ENCODE data around the gene PLEKHH1. TPM values are rescaled to one million over a fixed set of nuclear protein-coding genes. Genes with fewer than 3 reads are reported as not detected.

Gene PLEKHH1
- total RNA-seq, 2 experiments from 2014 or later: 0.16 to 0.53 TPM

DNA sequence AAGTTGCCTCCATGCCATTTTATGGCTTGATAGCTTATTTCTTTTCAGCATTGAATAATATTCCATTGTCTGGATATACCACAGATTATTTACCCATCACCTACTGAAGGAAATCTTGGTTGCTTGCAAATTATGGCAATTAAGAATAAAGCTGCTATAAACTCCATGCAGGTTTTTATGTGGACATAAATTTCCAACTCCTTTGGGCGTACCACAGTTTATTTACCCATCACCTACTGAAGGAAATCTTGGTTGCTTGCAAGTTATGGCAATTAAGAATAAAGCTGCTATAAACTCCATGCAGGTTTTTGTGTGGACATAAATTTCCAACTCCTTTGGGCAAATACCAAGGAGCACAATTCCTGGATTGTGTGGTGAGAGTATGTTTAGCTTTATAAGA lies 12.6 kb upstream of the PLEKHH1 start:
- CTCF ChIA-PET: interaction anchor here (1.1 kb wide), 1 partner anchor 51 kb away, joined by 4 read pairs; no protein-coding TSS in a partner anchor

DNA sequence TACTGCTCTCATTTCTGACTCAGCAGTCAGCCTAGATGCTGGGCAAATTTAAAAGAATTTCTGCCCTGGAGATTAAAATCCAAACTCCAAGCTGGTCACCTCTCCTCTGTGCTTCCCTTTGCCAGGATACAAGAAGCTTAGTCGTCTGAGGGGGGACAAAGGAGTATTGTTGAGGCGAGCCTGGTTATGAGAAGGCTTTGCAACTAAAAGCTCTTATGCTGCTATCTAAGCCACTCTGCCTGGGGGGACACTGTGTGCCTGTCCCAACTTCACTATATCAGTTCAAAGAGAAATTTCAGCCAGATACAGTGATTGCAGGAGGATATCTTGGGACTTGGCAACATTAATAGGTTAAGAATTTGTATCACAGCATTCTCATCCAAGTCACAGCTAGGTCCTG lies 10.8 kb upstream of the PLEKHH1 start:
- intact Hi-C loops (cut with DNase I, micrococcal nuclease): no loop called here
- TF ChIP-seq, protein P1, sequence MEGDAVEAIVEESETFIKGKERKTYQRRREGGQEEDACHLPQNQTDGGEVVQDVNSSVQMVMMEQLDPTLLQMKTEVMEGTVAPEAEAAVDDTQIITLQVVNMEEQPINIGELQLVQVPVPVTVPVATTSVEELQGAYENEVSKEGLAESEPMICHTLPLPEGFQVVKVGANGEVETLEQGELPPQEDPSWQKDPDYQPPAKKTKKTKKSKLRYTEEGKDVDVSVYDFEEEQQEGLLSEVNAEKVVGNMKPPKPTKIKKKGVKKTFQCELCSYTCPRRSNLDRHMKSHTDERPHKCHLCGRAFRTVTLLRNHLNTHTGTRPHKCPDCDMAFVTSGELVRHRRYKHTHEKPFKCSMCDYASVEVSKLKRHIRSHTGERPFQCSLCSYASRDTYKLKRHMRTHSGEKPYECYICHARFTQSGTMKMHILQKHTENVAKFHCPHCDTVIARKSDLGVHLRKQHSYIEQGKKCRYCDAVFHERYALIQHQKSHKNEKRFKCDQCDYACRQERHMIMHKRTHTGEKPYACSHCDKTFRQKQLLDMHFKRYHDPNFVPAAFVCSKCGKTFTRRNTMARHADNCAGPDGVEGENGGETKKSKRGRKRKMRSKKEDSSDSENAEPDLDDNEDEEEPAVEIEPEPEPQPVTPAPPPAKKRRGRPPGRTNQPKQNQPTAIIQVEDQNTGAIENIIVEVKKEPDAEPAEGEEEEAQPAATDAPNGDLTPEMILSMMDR (IDR thresholded peaks at IDR 0.05): no peak
- Mint-ChIP-seq H3K27ac (no peak overlapping the region), H3K9me3 (no peaks in the 10 kb centered on the region), H3K27me3 (peaks cover 45% of the 10 kb centered on the region), H3K4me3 (no peak overlapping the region), H3K4me1 (ENCODE audit: low read depth) (no peaks in the 10 kb centered on the region), H3K36me3 (ENCODE audit: low read depth) (no peaks in the 10 kb centered on the region)
- Histone ChIP-seq H3K27ac (ENCODE audit: low read depth in 1 of 2, low read length in 2 of 2) (no peak overlapping the region), H3K9me3 (ENCODE audit: control insufficient read depth in 1 of 2, insufficient read depth in 1 of 2, low read length in 2 of 2) (no peaks in the 10 kb centered on the region), H3K36me3 (ENCODE audit: insufficient read depth, low read length) (no peaks in the 10 kb centered on the region), H3K4me1 (ENCODE audit: insufficient read depth, low read length) (peaks cover 5% of the 10 kb centered on the region), H3K4me3 (ENCODE audit: low read length) (no peak overlapping the region), H3K27me3 (ENCODE audit: control insufficient read depth in 1 of 2, insufficient read depth in 2 of 2, low read length in 2 of 2) (peaks cover 13 to 23% of the 10 kb centered on the region in 2 experiments)
- POLR2A ChIA-PET: no interaction called here
- ATAC-seq (ENCODE audit: poor library complexity) (no peak), DNase-seq (no peak)
- CTCF ChIA-PET: no interaction called here

More for the DNA sequence above, 12.6 kb upstream of the PLEKHH1 start:
- Histone ChIP-seq H3K4me3 (ENCODE audit: low read length) (no peak overlapping the region), H3K27me3 (ENCODE audit: control insufficient read depth in 1 of 2, insufficient read depth in 2 of 2, low read length in 2 of 2) (peaks cover 9 to 14% of the 10 kb centered on the region in 2 experiments), H3K27ac (ENCODE audit: low read depth in 1 of 2, low read length in 2 of 2) (no peak overlapping the region), H3K9me3 (ENCODE audit: control insufficient read depth in 1 of 2, insufficient read depth in 1 of 2, low read length in 2 of 2) (no peaks in the 10 kb centered on the region), H3K4me1 (ENCODE audit: insufficient read depth, low read length) (peaks cover 15% of the 10 kb centered on the region), H3K36me3 (ENCODE audit: insufficient read depth, low read length) (no peaks in the 10 kb centered on the region)
- no peak for DNase-seq
- peaks cover 12% of the 10 kb centered on the region for H3K4me1 Mint-ChIP-seq (ENCODE audit: low read depth)
- ATAC-seq (ENCODE audit: poor library complexity): no peak
- POLR2A ChIA-PET: interaction anchor here (1.0 to 1.1 kb wide), 2 partner anchors 13 to 175 kb away, joined by 3 read pairs; partner anchors contain the start of gene RDH11
- intact Hi-C loops (cut with DNase I, micrococcal nuclease): no loop called here
- TF ChIP-seq, protein P1 (IDR thresholded peaks at IDR 0.05): no peak
- H3K36me3 Mint-ChIP-seq (ENCODE audit: low read depth): no peaks in the 10 kb centered on the region
- no peak overlapping the region for H3K27ac Mint-ChIP-seq
- no peaks in the 10 kb centered on the region for H3K9me3 Mint-ChIP-seq
- H3K4me3 Mint-ChIP-seq: no peak overlapping the region
- H3K27me3 Mint-ChIP-seq: peaks cover 38% of the 10 kb centered on the region

DNA sequence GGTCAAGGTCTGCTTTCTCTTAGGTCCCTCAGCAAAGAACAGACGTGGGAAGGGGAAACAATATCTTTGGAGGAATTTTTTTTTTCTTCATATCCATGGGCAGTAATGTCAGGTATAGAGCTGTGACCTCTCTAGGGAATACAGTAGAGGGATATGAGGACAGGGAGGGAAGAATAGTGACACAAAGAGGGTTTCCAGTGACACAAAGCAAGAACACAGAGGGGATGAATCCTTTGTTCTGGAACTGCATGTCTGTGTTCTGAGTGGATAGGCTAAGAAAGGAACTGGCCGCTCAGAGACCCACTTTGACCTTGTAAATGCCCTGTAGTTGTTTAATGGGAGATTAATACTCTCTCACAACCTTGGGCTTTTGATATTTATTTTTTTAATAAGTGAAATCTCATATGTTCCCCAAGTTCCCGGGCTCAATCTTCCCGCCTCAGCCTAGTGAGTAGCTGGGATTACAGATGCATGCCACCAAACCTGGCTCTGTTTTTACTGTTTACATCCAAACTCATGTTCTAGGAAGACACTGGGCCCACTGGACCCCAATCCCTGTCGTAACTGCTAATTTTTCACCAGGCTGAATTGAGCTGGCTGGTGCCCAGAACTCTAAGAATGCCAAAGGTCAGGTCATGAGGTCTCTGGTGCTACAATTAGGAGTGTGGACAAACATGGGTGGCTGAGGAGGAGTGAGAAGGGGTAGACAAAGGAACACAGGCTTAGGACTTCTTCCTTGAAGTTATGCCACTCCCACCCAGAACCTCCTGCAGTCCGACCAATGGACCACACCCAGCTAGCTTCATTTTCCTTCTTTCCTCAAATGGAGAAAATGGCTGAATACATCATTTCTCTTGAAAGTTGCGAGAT lies 9.1 kb upstream of the PLEKHH1 start:
- Histone ChIP-seq H3K36me3 (ENCODE audit: insufficient read depth, low read length) (no peaks in the 10 kb centered on the region), H3K9me3 (ENCODE audit: control insufficient read depth in 1 of 2, insufficient read depth in 1 of 2, low read length in 2 of 2) (no peaks in the 10 kb centered on the region), H3K27me3 (ENCODE audit: control insufficient read depth in 1 of 2, insufficient read depth in 2 of 2, low read length in 2 of 2) (peaks cover 13 to 23% of the 10 kb centered on the region in 2 experiments), H3K4me1 (ENCODE audit: insufficient read depth, low read length) (peaks cover 5% of the 10 kb centered on the region), H3K27ac (ENCODE audit: low read depth in 1 of 2, low read length in 2 of 2) (no peak overlapping the region), H3K4me3 (ENCODE audit: low read length) (no peak overlapping the region)
- Mint-ChIP-seq H3K4me1 (ENCODE audit: low read depth) (no peaks in the 10 kb centered on the region), H3K4me3 (no peak overlapping the region), H3K9me3 (no peaks in the 10 kb centered on the region), H3K27me3 (peaks cover 45% of the 10 kb centered on the region), H3K36me3 (ENCODE audit: low read depth) (no peaks in the 10 kb centered on the region), H3K27ac (no peak overlapping the region)
- no peak for ATAC-seq (ENCODE audit: poor library complexity)
- intact Hi-C loops (cut with DNase I, micrococcal nuclease): no loop called here
- TF ChIP-seq, protein P1 (IDR thresholded peaks at IDR 0.05): no peak
- ChIA-PET CTCF (no interaction called here), POLR2A (no interaction called here)
- no peak for DNase-seq

Data from CD4-positive, alpha-beta T cell (primary cell).